ENCODE results near the gene NOC4L.

- no peak for TF ChIP-seq CTCF (IDR thresholded peaks at IDR 0.05)
- no peak for TF ChIP-seq EZH2 (IDR thresholded peaks at IDR 0.05)
Measured at GRCh38 chr12:132106921-132107320, 37.3 kb upstream of the NOC4L start.

Data from neural progenitor cell (in vitro differentiated cells).